ENCODE measurements around the gene TRAF5.

- TF ChIP-seq EP300 (IDR thresholded peaks at IDR 0.05): no peak
- TF ChIP-seq CTCF (IDR thresholded peaks at IDR 0.05): no peak
- TF ChIP-seq POLR2AphosphoS5 (IDR thresholded peaks at IDR 0.05): no peak
Measured at GRCh38 chr1:211285196-211285595, 41.4 kb upstream of the TRAF5 start.
